ENCODE measurements around the gene PTPRT.

PTPRT gene

DNA sequence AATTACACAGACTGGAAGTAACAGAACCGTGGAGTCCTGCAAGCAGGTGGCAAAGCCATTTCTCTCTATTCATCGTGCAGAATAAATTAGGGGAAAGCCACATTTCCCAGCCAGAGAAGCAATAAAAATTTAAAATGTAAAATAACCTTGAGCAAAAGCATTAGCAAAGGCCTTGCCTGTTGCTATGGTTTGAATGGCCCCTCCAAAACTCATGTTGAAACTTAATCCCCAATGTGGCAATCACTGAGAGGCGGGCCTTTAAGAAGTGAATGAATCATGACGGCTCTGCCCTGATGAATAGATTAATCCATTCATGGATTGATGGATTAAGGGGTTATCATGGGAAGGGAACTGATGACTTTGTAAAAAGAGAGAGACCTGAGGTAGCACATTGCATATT lies 679.0 kb downstream of the PTPRT start:
- no peak overlapping the region for H3K27ac ChIP-seq
- no peaks in the 10 kb centered on the region for H3K27me3 ChIP-seq
- no peaks in the 10 kb centered on the region for H3K9me3 ChIP-seq
- H3K4me3 ChIP-seq (ENCODE audit: low read depth in 1 of 2, low read length in 1 of 2) = no peak overlapping the region
- TF ChIP-seq, protein P1, sequence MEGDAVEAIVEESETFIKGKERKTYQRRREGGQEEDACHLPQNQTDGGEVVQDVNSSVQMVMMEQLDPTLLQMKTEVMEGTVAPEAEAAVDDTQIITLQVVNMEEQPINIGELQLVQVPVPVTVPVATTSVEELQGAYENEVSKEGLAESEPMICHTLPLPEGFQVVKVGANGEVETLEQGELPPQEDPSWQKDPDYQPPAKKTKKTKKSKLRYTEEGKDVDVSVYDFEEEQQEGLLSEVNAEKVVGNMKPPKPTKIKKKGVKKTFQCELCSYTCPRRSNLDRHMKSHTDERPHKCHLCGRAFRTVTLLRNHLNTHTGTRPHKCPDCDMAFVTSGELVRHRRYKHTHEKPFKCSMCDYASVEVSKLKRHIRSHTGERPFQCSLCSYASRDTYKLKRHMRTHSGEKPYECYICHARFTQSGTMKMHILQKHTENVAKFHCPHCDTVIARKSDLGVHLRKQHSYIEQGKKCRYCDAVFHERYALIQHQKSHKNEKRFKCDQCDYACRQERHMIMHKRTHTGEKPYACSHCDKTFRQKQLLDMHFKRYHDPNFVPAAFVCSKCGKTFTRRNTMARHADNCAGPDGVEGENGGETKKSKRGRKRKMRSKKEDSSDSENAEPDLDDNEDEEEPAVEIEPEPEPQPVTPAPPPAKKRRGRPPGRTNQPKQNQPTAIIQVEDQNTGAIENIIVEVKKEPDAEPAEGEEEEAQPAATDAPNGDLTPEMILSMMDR (IDR thresholded peaks at IDR 0.05) = no peak
- no peaks in the 10 kb centered on the region for H3K36me3 ChIP-seq
- no peaks in the 10 kb centered on the region for H3K4me1 ChIP-seq (ENCODE audit: control insufficient read depth in 1 of 2, insufficient read depth in 1 of 2, low read depth in 1 of 2, low read length in 1 of 2)

DNA sequence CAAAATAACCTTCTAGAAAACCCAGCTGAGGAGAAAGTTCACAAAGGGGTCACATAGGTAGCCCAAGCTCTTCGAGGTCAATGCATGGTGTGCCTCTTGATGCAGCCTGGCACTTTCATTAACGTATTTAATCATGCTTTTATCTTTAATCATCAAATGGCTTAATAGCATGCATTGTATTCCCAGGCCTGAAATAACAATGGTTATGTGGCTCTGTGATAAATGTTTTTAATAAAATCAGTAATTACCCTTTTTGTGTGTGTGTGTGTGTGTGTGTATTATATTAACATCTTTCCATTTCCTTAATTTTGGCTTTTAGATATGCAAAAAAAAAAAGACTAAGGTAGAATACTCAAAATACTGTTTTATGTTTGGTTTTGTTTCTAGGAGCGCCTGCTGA lies 681.8 kb downstream of the PTPRT start:
- no peak overlapping the region for H3K27ac ChIP-seq
- TF ChIP-seq, protein P1 (IDR thresholded peaks at IDR 0.05) = no peak
- H3K27me3 ChIP-seq = no peaks in the 10 kb centered on the region
- H3K4me1 ChIP-seq (ENCODE audit: control insufficient read depth in 1 of 2, insufficient read depth in 1 of 2, low read depth in 1 of 2, low read length in 1 of 2) = no peaks in the 10 kb centered on the region
- no peak overlapping the region for H3K4me3 ChIP-seq (ENCODE audit: low read depth in 1 of 2, low read length in 1 of 2)
- H3K9me3 ChIP-seq = no peaks in the 10 kb centered on the region
- H3K36me3 ChIP-seq = no peaks in the 10 kb centered on the region

DNA sequence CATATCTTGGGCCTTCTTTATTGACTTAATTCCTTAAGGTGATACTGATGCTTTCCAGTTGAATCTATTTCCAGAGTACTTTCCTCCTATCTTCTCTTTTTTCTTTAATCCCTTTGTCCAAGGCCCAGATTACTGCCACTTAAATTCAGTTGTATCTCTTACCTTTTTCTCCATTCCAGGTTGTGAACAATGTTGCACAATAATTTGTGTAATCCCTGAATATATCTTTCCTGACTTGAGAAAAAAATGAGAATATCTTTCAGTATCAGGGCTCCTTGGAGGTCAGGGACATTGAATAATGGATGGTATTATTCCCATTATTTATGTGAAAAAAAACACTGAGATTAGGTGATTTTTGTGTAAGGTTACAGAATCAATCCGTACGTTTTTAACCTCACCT lies 683.3 kb downstream of the PTPRT start:
- no peaks in the 10 kb centered on the region for H3K36me3 ChIP-seq
- no peaks in the 10 kb centered on the region for H3K27me3 ChIP-seq
- H3K4me1 ChIP-seq (ENCODE audit: control insufficient read depth in 1 of 2, insufficient read depth in 1 of 2, low read depth in 1 of 2, low read length in 1 of 2) = no peaks in the 10 kb centered on the region
- TF ChIP-seq, protein P1 (IDR thresholded peaks at IDR 0.05) = no peak
- no peaks in the 10 kb centered on the region for H3K9me3 ChIP-seq
- no peak overlapping the region for H3K4me3 ChIP-seq (ENCODE audit: low read depth in 1 of 2, low read length in 1 of 2)
- H3K27ac ChIP-seq = no peak overlapping the region

DNA sequence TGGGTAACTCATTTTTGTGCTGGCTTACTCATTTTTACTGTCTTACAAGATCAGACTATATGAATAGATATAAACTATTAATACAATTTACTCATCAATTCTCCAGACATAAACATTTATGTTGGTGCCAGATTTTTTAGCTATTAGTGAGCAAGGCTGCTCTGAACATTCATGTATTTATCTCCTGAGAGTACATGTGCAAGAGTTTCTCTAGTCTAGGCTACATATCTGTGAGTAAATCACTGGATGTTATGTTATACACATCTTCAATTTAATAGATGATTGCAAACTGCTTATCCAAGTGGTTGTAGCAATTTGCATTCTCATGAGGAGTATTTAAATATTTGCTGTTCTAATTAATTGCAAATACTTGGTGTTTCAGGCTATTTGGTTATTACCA lies 687.1 kb downstream of the PTPRT start:
- Histone ChIP-seq H3K27ac (no peak overlapping the region), H3K9me3 (no peaks in the 10 kb centered on the region), H3K27me3 (no peaks in the 10 kb centered on the region), H3K4me1 (ENCODE audit: control insufficient read depth in 1 of 2, insufficient read depth in 1 of 2, low read depth in 1 of 2, low read length in 1 of 2) (no peaks in the 10 kb centered on the region), H3K36me3 (no peaks in the 10 kb centered on the region), H3K4me3 (ENCODE audit: low read depth in 1 of 2, low read length in 1 of 2) (no peak overlapping the region)
- TF ChIP-seq, protein P1 (IDR thresholded peaks at IDR 0.05) = no peak

DNA sequence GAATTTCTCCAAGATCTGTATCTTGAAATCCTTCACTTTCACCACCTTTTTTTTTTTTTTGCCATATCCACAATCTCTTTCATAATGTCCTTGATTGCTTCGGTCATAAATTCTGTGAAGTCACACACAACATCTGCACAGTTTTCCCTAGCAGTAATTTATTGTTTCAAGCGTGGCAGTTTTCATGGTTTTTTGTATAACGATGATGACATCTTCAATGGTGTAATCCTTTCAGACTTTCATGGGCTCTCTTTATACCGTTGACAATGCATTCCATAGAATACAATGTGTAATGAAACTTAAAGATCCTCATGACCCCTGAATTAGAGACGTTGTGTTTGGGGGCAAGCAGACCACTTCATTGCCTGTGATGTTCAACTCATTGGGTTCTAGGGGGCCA lies 693.1 kb downstream of the PTPRT start:
- TF ChIP-seq, protein P1 (IDR thresholded peaks at IDR 0.05) = no peak
- H3K9me3 ChIP-seq = no peaks in the 10 kb centered on the region
- H3K4me1 ChIP-seq (ENCODE audit: control insufficient read depth in 1 of 2, insufficient read depth in 1 of 2, low read depth in 1 of 2, low read length in 1 of 2) = no peaks in the 10 kb centered on the region
- H3K27me3 ChIP-seq = no peaks in the 10 kb centered on the region
- no peak overlapping the region for H3K27ac ChIP-seq
- no peaks in the 10 kb centered on the region for H3K36me3 ChIP-seq
- no peak overlapping the region for H3K4me3 ChIP-seq (ENCODE audit: low read depth in 1 of 2, low read length in 1 of 2)

DNA sequence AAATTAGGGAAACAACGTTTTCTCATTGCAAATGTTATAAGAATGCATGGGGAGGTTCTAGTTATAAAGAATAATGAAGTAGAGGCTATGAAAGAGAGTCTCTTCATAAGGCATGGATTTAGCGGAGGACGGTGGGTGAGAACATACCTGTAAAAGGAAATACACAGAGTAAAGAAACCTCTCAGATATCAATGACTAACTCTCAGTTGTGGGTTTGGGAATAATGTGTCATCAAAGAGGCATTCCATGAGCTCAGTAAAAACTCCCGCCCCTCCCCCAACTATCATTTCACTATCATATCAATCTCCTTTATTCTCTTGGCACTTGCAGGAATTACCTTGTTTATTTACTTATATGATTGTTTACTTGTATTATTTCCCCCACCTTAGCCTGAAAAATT lies 695.4 kb downstream of the PTPRT start:
- H3K9me3 ChIP-seq = no peaks in the 10 kb centered on the region
- no peak overlapping the region for H3K4me3 ChIP-seq (ENCODE audit: low read depth in 1 of 2, low read length in 1 of 2)
- no peaks in the 10 kb centered on the region for H3K27me3 ChIP-seq
- no peak overlapping the region for H3K27ac ChIP-seq
- H3K4me1 ChIP-seq (ENCODE audit: control insufficient read depth in 1 of 2, insufficient read depth in 1 of 2, low read depth in 1 of 2, low read length in 1 of 2) = no peaks in the 10 kb centered on the region
- no peaks in the 10 kb centered on the region for H3K36me3 ChIP-seq
- TF ChIP-seq, protein P1 (IDR thresholded peaks at IDR 0.05) = no peak

All from neutrophil (primary cell).